AG04450 (cell line): ENCODE data around the gene ISCU. TPM values are rescaled to one million over a fixed set of nuclear protein-coding genes. Genes with fewer than 3 reads are reported as not detected.

ENCODE experiments used
- CTCF ChIA-PET: fragments of 300-600, 350-600 bp; formaldehyde crosslinking; extraction: SDS; loops from one replicate; lab custom pipeline; 2022; ENCODE audit warnings: antibody characterized with exemption, inconsistent platforms; lab: Charles Lee
- POLR2A ChIA-PET: fragments of 350-600 bp; formaldehyde crosslinking; extraction: SDS; loops from one replicate; lab custom pipeline; 2021; ENCODE audit warnings: antibody characterized with exemption, inconsistent platforms; lab: Yijun Ruan, JAX
- DNase-seq: peaks from one replicate; pipeline ENCODE4 v3.0.0-alpha.2; 2011; ENCODE audit warnings: low read depth, low spot score
- H3K27ac ChIP-seq: one replicate; pipeline ENCODE4 v1.5.1; 2012; ENCODE audit warnings: low read depth, low read length, control low read depth
- H3K27me3 ChIP-seq: one replicate; pipeline ENCODE4 v1.6.0; 2012; ENCODE audit warnings: low read length; ENCODE audit not compliant: control insufficient read depth, insufficient read depth
- H3K4me3 ChIP-seq: 2 replicates; pipeline ENCODE4 v1.5.1; 2011; ENCODE audit warnings: mild to moderate bottlenecking, low read depth, low read length, control low read depth
- H3K9me3 ChIP-seq: 2 replicates; pipeline ENCODE4 v1.5.1; 2012; ENCODE audit warnings: low read length; ENCODE audit not compliant: control insufficient read depth, insufficient read depth
- polyA plus RNA-seq: library from polyadenylated mRNA; depleted of rRNA; stranded (reverse); fragments of >200 nt; gene quantifications from 2 replicates; pipeline ENCODE4 v1.2.3, GENCODE V29; 2011
- TF ChIP-seq, protein P1 (sequence below): IDR thresholded peaks from 2 replicates; pipeline ENCODE4 v1.5.1; 2011; ENCODE audit warnings: low read depth, low read length, control low read depth, inconsistent platforms

Gene ISCU
- polyA plus RNA-seq, 1 experiment, result 184 TPM

DNA sequence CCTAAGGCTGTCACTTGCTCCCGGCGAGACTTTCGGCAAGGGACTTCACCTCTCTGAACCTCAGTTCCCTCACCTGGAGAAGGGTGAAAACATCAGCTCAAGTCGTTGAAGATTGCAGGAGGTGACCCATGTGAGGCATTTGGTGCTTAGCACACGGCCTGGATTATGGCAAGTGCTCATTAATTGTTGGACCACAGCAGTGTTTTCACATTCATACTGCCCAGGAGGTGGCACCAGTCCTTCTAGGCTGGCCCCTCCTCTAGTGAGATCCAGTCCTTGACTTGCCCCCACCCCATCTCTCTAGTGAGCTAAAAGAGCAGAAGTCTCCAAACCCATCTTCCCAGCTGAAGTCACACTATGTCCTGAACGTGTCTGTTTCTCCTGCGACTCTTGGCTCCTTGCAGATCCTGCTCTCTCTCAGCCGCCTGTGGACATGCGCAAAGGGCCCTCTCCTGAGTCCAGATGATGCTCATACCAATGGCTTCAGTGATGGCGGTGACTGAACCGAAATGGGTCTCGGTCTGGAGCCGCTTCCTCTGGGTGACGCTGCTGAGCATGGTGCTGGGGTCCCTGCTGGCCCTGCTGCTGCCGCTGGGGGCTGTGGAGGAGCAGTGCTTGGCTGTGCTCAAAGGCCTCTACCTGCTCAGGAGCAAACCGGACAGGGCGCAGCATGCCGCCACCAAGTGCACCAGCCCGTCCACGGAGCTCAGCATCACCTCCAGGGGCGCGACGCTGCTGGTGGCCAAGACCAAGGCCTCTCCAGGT is 45.7 kb upstream of the ISCU start:
- Histone ChIP-seq H3K9me3 (peaks cover 2% of the 10 kb centered on the region; the same call in 1 of the 2 replicates), H3K27me3 (no peaks in the 10 kb centered on the region), H3K27ac (no peak overlapping the region), H3K4me3 (no peak overlapping the region)
- POLR2A ChIA-PET, result no interaction called here
- DNase-seq, result no peak
- TF ChIP-seq, protein P1, sequence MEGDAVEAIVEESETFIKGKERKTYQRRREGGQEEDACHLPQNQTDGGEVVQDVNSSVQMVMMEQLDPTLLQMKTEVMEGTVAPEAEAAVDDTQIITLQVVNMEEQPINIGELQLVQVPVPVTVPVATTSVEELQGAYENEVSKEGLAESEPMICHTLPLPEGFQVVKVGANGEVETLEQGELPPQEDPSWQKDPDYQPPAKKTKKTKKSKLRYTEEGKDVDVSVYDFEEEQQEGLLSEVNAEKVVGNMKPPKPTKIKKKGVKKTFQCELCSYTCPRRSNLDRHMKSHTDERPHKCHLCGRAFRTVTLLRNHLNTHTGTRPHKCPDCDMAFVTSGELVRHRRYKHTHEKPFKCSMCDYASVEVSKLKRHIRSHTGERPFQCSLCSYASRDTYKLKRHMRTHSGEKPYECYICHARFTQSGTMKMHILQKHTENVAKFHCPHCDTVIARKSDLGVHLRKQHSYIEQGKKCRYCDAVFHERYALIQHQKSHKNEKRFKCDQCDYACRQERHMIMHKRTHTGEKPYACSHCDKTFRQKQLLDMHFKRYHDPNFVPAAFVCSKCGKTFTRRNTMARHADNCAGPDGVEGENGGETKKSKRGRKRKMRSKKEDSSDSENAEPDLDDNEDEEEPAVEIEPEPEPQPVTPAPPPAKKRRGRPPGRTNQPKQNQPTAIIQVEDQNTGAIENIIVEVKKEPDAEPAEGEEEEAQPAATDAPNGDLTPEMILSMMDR, result no peak
- CTCF ChIA-PET, result interaction anchor here (0.6 kb wide), 1 partner anchor 101 kb away, joined by 3 read pairs; no protein-coding TSS in a partner anchor

DNA sequence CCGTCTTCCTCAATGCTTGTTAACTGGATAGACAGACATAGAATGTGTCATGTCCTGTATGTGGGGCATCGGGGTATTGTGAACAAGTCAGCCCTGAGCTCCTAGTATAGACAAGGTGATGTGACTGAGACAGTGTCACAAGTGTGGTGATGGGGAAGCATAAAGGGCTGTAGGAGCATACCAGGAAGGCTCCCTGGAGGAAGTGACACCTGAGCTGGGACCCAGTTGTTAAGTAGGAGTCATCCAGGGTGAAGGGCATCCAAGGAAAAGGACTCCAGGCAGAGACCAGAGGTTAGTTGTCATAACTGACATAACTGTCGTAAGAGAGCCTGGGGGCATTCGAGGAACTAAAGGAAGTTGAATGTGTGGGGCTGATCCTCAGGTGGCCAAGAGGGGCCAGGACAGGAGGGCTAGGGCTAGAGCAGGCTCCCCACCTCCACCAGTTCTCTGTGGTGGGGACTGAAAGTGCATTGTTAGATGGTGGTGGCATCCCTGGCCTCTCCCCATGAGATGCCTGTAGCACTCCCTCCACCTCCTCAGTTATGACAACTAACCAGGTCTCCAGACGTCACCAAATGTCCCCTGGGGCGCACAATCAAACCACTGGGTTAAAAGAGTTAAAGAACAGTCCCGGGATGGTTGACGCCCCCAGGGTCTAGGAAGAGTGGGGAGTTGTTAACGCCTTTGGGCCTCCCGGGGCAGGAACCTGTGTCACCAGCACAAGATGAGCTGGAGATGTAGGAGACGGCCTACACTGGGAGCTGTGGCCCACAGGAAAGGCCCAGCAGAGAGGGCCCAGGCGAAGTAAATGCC is 44.9 kb upstream of the ISCU start:
- no peak for DNase-seq
- no peak overlapping the region for H3K27ac ChIP-seq
- peaks cover 2% of the 10 kb centered on the region; the same call in 1 of the 2 replicates for H3K9me3 ChIP-seq
- TF ChIP-seq, protein P1, result no peak
- ChIA-PET POLR2A (no interaction called here), CTCF (interaction anchor here (0.6 kb wide), 1 partner anchor 100 kb away, joined by 3 read pairs; no protein-coding TSS in a partner anchor)
- no peak overlapping the region for H3K4me3 ChIP-seq
- H3K27me3 ChIP-seq, result no peaks in the 10 kb centered on the region

DNA sequence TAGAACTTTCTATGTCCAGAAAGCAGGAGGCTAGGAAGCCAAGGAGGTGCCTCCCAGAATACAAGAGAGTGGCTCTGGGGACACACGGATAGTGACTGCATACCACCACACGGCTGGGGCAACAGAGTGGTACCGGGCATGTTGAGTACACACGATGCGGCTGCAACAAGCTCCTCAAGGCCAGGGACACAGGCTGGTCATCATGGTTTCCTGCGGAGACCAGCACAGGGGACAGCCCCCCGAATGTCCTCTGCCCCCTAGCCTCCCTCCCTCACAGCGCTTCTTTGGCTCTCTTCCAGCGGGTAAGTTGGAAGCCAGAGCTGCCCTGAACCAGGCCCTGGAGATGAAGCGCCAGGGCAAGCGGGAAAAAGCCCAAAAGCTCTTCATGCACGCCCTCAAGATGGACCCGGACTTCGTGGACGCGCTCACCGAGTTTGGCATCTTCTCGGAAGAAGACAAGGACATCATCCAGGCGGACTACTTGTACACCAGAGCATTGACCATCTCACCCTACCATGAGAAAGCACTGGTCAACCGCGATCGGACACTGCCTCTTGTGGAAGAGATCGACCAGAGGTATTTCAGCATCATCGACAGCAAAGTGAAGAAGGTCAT is 44.2 kb upstream of the ISCU start:
- Histone ChIP-seq H3K9me3 (peaks cover 2% of the 10 kb centered on the region; the same call in 1 of the 2 replicates), H3K27me3 (no peaks in the 10 kb centered on the region), H3K27ac (no peak overlapping the region), H3K4me3 (no peak overlapping the region)
- ChIA-PET POLR2A (no interaction called here), CTCF (no interaction called here)
- DNase-seq, result no peak
- TF ChIP-seq, protein P1, result no peak

DNA sequence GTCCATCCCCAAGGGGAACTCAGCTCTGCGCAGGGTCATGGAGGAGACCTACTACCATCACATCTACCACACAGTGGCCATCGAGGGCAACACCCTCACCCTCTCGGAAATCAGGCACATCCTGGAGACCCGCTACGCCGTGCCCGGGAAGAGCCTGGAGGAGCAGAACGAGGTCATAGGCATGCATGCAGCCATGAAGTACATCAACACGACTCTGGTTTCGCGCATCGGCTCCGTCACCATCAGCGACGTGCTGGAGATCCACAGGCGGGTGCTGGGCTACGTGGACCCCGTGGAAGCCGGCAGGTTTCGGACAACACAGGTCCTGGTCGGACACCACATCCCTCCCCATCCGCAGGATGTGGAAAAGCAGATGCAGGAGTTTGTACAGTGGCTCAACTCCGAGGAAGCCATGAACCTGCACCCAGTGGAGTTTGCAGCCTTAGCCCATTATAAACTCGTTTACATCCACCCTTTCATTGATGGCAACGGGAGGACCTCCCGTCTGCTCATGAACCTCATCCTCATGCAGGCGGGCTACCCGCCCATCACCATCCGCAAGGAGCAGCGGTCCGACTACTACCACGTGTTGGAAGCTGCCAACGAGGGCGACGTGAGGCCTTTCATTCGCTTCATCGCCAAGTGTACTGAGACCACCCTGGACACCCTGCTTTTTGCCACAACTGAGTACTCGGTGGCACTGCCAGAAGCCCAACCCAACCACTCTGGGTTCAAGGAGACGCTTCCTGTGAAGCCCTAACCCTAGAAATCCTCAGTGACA is 43.5 kb upstream of the ISCU start:
- ChIA-PET POLR2A (interaction anchor here (0.6 kb wide), 1 partner anchor 12 kb away, joined by 3 read pairs; no protein-coding TSS in a partner anchor), CTCF (interaction anchor here (0.7 to 1.0 kb wide), 3 partner anchors 99 to 866 kb away, joined by 4 to 5 read pairs (median 4); no protein-coding TSS in a partner anchor)
- H3K27ac ChIP-seq, result no peak overlapping the region
- H3K9me3 ChIP-seq, result peaks cover 2% of the 10 kb centered on the region; the same call in 1 of the 2 replicates
- TF ChIP-seq, protein P1, result no peak
- no peaks in the 10 kb centered on the region for H3K27me3 ChIP-seq
- DNase-seq, result no peak
- H3K4me3 ChIP-seq, result no peak overlapping the region
